GM19395 (cell line): ENCODE results near the gene DHH.
"Not testable (repeated sequence)": the region's sequence is repeated elsewhere in the genome, so short reads cannot be mapped to it uniquely, and the experiment has no call there.

Experiments used
- ATAC-seq: cut with Tn5 transposase; IDR thresholded peaks from one replicate; pipeline ENCODE4 v1.9.1; 2021; ENCODE audit warnings: mild to moderate bottlenecking, moderate library complexity; ENCODE audit not compliant: unreplicated experiment

Gene DHH

GRCh38 chr12:49094160-49094974, at the start of gene DHH:
TSS of gene DHH (minus strand) at chr12:49094801. CDS start at chr12:49094512, 289 bp downstream.
- ATAC-seq = no peak

GRCh38 chr12:49144384-49144783, 49.8 kb upstream of the DHH start:
- no peak for ATAC-seq

GRCh38 chr12:49138999-49139398, 44.4 kb upstream of the DHH start:
- ATAC-seq = no peak

- ATAC-seq = no peak
These were observed 44.0 kb upstream of the DHH start for GRCh38 chr12:49138587-49138986.

- no peak for ATAC-seq
These were observed 42.9 kb upstream of the DHH start for GRCh38 chr12:49137476-49137875.

- ATAC-seq = not testable (repeated sequence)
These were observed 42.4 kb upstream of the DHH start for GRCh38 chr12:49136997-49137396.

- ATAC-seq = no peak
These were observed 39.0 kb upstream of the DHH start for GRCh38 chr12:49133590-49133989.

- ATAC-seq = no peak
These were observed 38.4 kb upstream of the DHH start for GRCh38 chr12:49133014-49133413.

- ATAC-seq = no peak
These were observed 37.4 kb upstream of the DHH start for GRCh38 chr12:49131894-49132461.

- ATAC-seq = peak; percentile 55
These were observed 36.7 kb upstream of the DHH start, which contains the start of gene TUBA1B for GRCh38 chr12:49131051-49131893. TSS of gene TUBA1B (minus strand) at chr12:49131395. CDS start at chr12:49131300, 95 bp downstream.

GRCh38 chr12:49130151-49131050, 35.8 kb upstream of the DHH start:
- ATAC-seq = peak; percentile 50

- no peak for ATAC-seq
These were observed 34.9 kb upstream of the DHH start for GRCh38 chr12:49129332-49130150.

- not testable (repeated sequence) for ATAC-seq
These were observed 33.4 kb upstream of the DHH start for GRCh38 chr12:49127971-49128370.

- ATAC-seq = no peak
These were observed 32.5 kb upstream of the DHH start for GRCh38 chr12:49126852-49127763.

- no peak for ATAC-seq
These were observed 26.6 kb upstream of the DHH start for GRCh38 chr12:49121047-49121696.

- no peak for ATAC-seq
These were observed 16.6 kb upstream of the DHH start for GRCh38 chr12:49111206-49111605.

- ATAC-seq = peak; percentile 99
These were observed 16.0 kb upstream of the DHH start, which contains the start of gene LMBR1L for GRCh38 chr12:49110464-49111155. TSS of gene LMBR1L (minus strand) at chr12:49110847. CDS start at chr12:49110555, 292 bp downstream.
